Measurements from ENCODE around the gene ZNF101.

GRCh38 chr19:19643158-19644053 is 25.2 kb upstream of the ZNF101 start, which contains the start of gene GMIP:
- TF ChIP-seq EZH2 (IDR thresholded peaks at IDR 0.05; ENCODE audit: low read length) (no peak), CTCF (optimal IDR thresholded peaks at IDR 0.05 in 1 of 3, IDR thresholded peaks at IDR 0.05 in 1 of 3, conservative IDR thresholded peaks at IDR 0.05 in 1 of 3; ENCODE audit: extremely low read depth in 1 of 3, insufficient read depth in 2 of 3, low read length in 3 of 3) (peak; percentile 76 to 83 (median 77))
